MM.1S (cell line): ENCODE results near the gene ACTN1.
A peak's percentile ranks its signal among the peaks of the same experiment; 100 is the strongest.

Source experiments
- DNase-seq: peaks from one replicate; pipeline ENCODE4 v3.0.0-alpha.2; 2015
- H2AFZ ChIP-seq: fragments of 300-600 bp; sonication (generic); 2 replicates; pipeline ENCODE4 v1.6.0; 2016; ENCODE audit warnings: antibody characterized with exemption, low read length
- H3F3A ChIP-seq: fragments of 300-600 bp; sonication (generic); 2 replicates; pipeline ENCODE4 v1.6.1; 2016; ENCODE audit warnings: mild to moderate bottlenecking, antibody characterized with exemption, low read length, moderate library complexity, mixed read lengths; ENCODE audit not compliant: insufficient read depth
- H3K27ac ChIP-seq: fragments of 300-600 bp; sonication (generic); 2 replicates; pipeline ENCODE4 v1.5.1; 2016; ENCODE audit warnings: mild to moderate bottlenecking, low read length
- H3K27me3 ChIP-seq: fragments of 300-600 bp; sonication (generic); replicated peaks from 2 replicates; pipeline ENCODE4 v1.6.0; 2016; ENCODE audit warnings: low read length; ENCODE audit not compliant: insufficient read depth
- H3K36me3 ChIP-seq: fragments of 300-600 bp; sonication (generic); replicated peaks from 2 replicates; pipeline ENCODE4 v1.6.1; 2016; ENCODE audit warnings: mild to moderate bottlenecking, low read length, mixed read lengths; ENCODE audit not compliant: insufficient read depth
- H3K4me1 ChIP-seq: fragments of 300-600 bp; sonication (generic); 2 replicates; pipeline ENCODE4 v1.6.1; 2016; ENCODE audit warnings: low read length, mixed read lengths
- H3K4me2 ChIP-seq: fragments of 300-600 bp; sonication (generic); 2 replicates; pipeline ENCODE4 v1.6.0; 2016; ENCODE audit warnings: low read depth, low read length
- H3K4me3 ChIP-seq: fragments of 300-600 bp; sonication (generic); 2 replicates; pipeline ENCODE4 v1.5.1; 2016; ENCODE audit warnings: low read length, mixed read lengths
- H3K79me2 ChIP-seq: fragments of 300-600 bp; sonication (generic); 2 replicates; pipeline ENCODE4 v1.6.1; 2016; ENCODE audit warnings: mixed run types, low read length, mixed read lengths
- H3K9ac ChIP-seq: fragments of 300-600 bp; sonication (generic); 2 replicates; pipeline ENCODE4 v1.6.1; 2016; ENCODE audit warnings: low read length, mixed read lengths
- H3K9me2 ChIP-seq: fragments of 300-600 bp; sonication (generic); replicated peaks from 2 replicates; pipeline ENCODE4 v1.6.1; 2016; ENCODE audit warnings: mild to moderate bottlenecking, low read length, mixed read lengths; ENCODE audit not compliant: insufficient read depth
- H3K9me3 ChIP-seq: fragments of 300-600 bp; sonication (generic); replicated peaks from 2 replicates; pipeline ENCODE4 v1.6.1; 2016; ENCODE audit warnings: mild to moderate bottlenecking, low read length, mixed read lengths; ENCODE audit not compliant: insufficient read depth
- H4K20me1 ChIP-seq: fragments of 300-600 bp; sonication (generic); 2 replicates; pipeline ENCODE4 v1.6.1; 2016; ENCODE audit warnings: mild to moderate bottlenecking, low read length, moderate library complexity, mixed read lengths; ENCODE audit not compliant: insufficient read depth
- CTCF ChIP-seq: fragments of 300-600 bp; sonication (generic); IDR thresholded peaks from 2 replicates; pipeline ENCODE4 v1.5.1; 2016; ENCODE audit warnings: antibody characterized with exemption, low read length, mixed read lengths
- EZH2 ChIP-seq: fragments of 300-600 bp; sonication (generic); optimal IDR thresholded peaks from 2 replicates; pipeline ENCODE3; 2017; ENCODE audit warnings: low read depth, mild to moderate bottlenecking, antibody characterized with exemption, low read length, mixed read lengths
- EZH2phosphoT487 ChIP-seq: fragments of 300-600 bp; sonication (generic); IDR thresholded peaks from 2 replicates; pipeline ENCODE4 v1.6.1; 2018; ENCODE audit warnings: antibody characterized with exemption, low read length

ACTN1 gene

GRCh38 chr14:68927956-68928675 is 51.0 kb downstream of the ACTN1 start:
- Histone ChIP-seq H4K20me1 (no peaks in the 10 kb centered on the region), H3K36me3 (no peaks in the 10 kb centered on the region), H3K27ac (no peak overlapping the region)

GRCh38 chr14:68927089-68927488 is 52.0 kb downstream of the ACTN1 start:
- Histone ChIP-seq H3K79me2 (no peaks in the 10 kb centered on the region), H3K4me1 (no peaks in the 10 kb centered on the region), H3K27ac (no peak overlapping the region), H4K20me1 (no peaks in the 10 kb centered on the region), H3K9me3 (no peaks in the 10 kb centered on the region), H3K4me2 (no peak overlapping the region), H3K9me2 (no peaks in the 10 kb centered on the region), H3F3A (no peaks in the 10 kb centered on the region), H3K36me3 (no peaks in the 10 kb centered on the region), H2AFZ (no peak overlapping the region), H3K27me3 (no peaks in the 10 kb centered on the region), H3K4me3 (no peak overlapping the region), H3K9ac (no peak overlapping the region)
- DNase-seq = no peak
- TF ChIP-seq CTCF (no peak), EZH2 (no peak), EZH2phosphoT487 (no peak)

More at GRCh38 chr14:68927956-68928675, 51.0 kb downstream of the ACTN1 start:
- no peak for DNase-seq
- H3K9ac ChIP-seq = no peak overlapping the region
- no peaks in the 10 kb centered on the region for H3K27me3 ChIP-seq
- no peaks in the 10 kb centered on the region for H3K9me2 ChIP-seq
- no peak overlapping the region for H3K4me2 ChIP-seq
- no peaks in the 10 kb centered on the region for H3K4me1 ChIP-seq
- TF ChIP-seq EZH2 (no peak), CTCF (no peak), EZH2phosphoT487 (no peak)
- no peaks in the 10 kb centered on the region for H3F3A ChIP-seq
- no peak overlapping the region for H2AFZ ChIP-seq
- H3K9me3 ChIP-seq = no peaks in the 10 kb centered on the region
- no peak overlapping the region for H3K4me3 ChIP-seq
- H3K79me2 ChIP-seq = no peaks in the 10 kb centered on the region

GRCh38 chr14:68926236-68926635 is 52.9 kb downstream of the ACTN1 start:
- Histone ChIP-seq H3K79me2 (no peaks in the 10 kb centered on the region), H3K4me3 (no peak overlapping the region), H3K36me3 (no peaks in the 10 kb centered on the region), H4K20me1 (no peaks in the 10 kb centered on the region), H3K9me3 (no peaks in the 10 kb centered on the region), H2AFZ (no peak overlapping the region), H3F3A (no peaks in the 10 kb centered on the region), H3K4me2 (no peak overlapping the region), H3K27me3 (no peaks in the 10 kb centered on the region), H3K4me1 (no peaks in the 10 kb centered on the region), H3K9me2 (no peaks in the 10 kb centered on the region), H3K27ac (no peak overlapping the region), H3K9ac (no peak overlapping the region)
- TF ChIP-seq CTCF = peak; percentile 21
- TF ChIP-seq EZH2 = no peak
- no peak for DNase-seq
